ENCODE data around the gene CCT4.

The CCT4 gene

DNA sequence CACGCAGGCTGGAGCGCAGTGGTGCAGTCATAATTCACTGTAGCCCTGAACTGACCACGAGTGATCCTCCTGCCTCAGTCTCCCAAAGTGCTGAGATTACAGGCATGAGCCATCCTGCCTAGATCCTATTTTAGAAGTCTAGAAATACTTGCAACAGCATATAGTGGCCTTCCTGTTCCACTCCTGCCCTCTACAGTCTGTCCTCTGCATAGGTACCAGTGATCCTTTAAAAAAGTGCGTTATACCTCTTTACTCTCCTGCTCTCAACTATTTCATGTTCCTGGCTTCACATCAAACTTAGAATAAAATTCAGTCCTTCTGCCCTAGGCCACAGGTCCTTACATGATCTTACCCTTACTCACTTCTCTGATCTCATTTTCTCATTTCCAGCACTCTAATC lies 23.1 kb upstream of the CCT4 start:
- no peaks in the 10 kb centered on the region for H3K9me3 ChIP-seq (ENCODE audit: severe bottlenecking)
- H3K4me3 ChIP-seq (ENCODE audit: severe bottlenecking): no peak overlapping the region
- TF ChIP-seq, protein P1, sequence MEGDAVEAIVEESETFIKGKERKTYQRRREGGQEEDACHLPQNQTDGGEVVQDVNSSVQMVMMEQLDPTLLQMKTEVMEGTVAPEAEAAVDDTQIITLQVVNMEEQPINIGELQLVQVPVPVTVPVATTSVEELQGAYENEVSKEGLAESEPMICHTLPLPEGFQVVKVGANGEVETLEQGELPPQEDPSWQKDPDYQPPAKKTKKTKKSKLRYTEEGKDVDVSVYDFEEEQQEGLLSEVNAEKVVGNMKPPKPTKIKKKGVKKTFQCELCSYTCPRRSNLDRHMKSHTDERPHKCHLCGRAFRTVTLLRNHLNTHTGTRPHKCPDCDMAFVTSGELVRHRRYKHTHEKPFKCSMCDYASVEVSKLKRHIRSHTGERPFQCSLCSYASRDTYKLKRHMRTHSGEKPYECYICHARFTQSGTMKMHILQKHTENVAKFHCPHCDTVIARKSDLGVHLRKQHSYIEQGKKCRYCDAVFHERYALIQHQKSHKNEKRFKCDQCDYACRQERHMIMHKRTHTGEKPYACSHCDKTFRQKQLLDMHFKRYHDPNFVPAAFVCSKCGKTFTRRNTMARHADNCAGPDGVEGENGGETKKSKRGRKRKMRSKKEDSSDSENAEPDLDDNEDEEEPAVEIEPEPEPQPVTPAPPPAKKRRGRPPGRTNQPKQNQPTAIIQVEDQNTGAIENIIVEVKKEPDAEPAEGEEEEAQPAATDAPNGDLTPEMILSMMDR (IDR thresholded peaks at IDR 0.05; ENCODE audit: poor library complexity, severe bottlenecking): no peak
- no peak overlapping the region for H3K27ac ChIP-seq (ENCODE audit: poor library complexity, severe bottlenecking)
- no peaks in the 10 kb centered on the region for H3K36me3 ChIP-seq (ENCODE audit: low read depth)
- H3K27me3 ChIP-seq (ENCODE audit: insufficient read depth, poor library complexity, severe bottlenecking): no peaks in the 10 kb centered on the region
- DNase-seq (ENCODE audit: low spot score): no peak
- H3K4me1 ChIP-seq (ENCODE audit: insufficient read depth, poor library complexity, severe bottlenecking): no peaks in the 10 kb centered on the region
- ATAC-seq (ENCODE audit: low read depth): no peak

DNA sequence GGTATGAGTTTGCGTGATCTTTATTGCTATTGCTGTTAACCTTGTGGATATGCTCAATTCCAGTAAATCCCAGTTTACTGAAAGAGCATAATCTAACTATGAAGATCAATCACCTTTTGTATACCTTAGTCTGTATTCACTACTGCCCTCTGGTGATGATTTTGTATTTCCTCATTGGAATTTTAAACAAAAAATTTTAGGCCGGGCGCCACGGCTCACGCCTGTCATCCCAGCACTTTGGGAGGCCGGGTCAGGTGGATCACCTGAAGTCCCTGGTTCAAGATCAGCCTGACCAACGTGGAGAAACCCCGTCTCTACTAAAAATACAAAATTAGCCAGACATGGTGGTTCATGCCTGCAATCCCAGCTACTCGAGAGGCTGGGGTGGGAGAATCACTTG lies 22.1 kb upstream of the CCT4 start:
- TF ChIP-seq, protein P1 (IDR thresholded peaks at IDR 0.05; ENCODE audit: poor library complexity, severe bottlenecking): peak; percentile 35
- Histone ChIP-seq H3K27ac (ENCODE audit: poor library complexity, severe bottlenecking) (no peak overlapping the region), H3K4me3 (ENCODE audit: severe bottlenecking) (no peak overlapping the region), H3K27me3 (ENCODE audit: insufficient read depth, poor library complexity, severe bottlenecking) (no peaks in the 10 kb centered on the region), H3K9me3 (ENCODE audit: severe bottlenecking) (no peaks in the 10 kb centered on the region), H3K4me1 (ENCODE audit: insufficient read depth, poor library complexity, severe bottlenecking) (no peaks in the 10 kb centered on the region), H3K36me3 (ENCODE audit: low read depth) (no peaks in the 10 kb centered on the region)
- ATAC-seq (ENCODE audit: low read depth): no peak
- DNase-seq (ENCODE audit: low spot score): no peak

- DNase-seq (ENCODE audit: low spot score): no peak
- no peaks in the 10 kb centered on the region for H3K36me3 ChIP-seq (ENCODE audit: low read depth)
- no peak for ATAC-seq (ENCODE audit: low read depth)
- no peak overlapping the region for H3K27ac ChIP-seq (ENCODE audit: poor library complexity, severe bottlenecking)
- H3K4me1 ChIP-seq (ENCODE audit: insufficient read depth, poor library complexity, severe bottlenecking): no peaks in the 10 kb centered on the region
- TF ChIP-seq, protein P1 (IDR thresholded peaks at IDR 0.05; ENCODE audit: poor library complexity, severe bottlenecking): no peak
- no peaks in the 10 kb centered on the region for H3K27me3 ChIP-seq (ENCODE audit: insufficient read depth, poor library complexity, severe bottlenecking)
- H3K4me3 ChIP-seq (ENCODE audit: severe bottlenecking): no peak overlapping the region
- H3K9me3 ChIP-seq (ENCODE audit: severe bottlenecking): no peaks in the 10 kb centered on the region
Measured at GRCh38 chr2:61909116-61909515, 20.7 kb upstream of the CCT4 start.

- DNase-seq (ENCODE audit: low spot score): no peak
- TF ChIP-seq, protein P1 (IDR thresholded peaks at IDR 0.05; ENCODE audit: poor library complexity, severe bottlenecking): no peak
- peak; percentile 11; the same call in 2 of the 3 replicates for ATAC-seq (ENCODE audit: low read depth)
Measured at GRCh38 chr2:61906186-61906470, 17.7 kb upstream of the CCT4 start.

DNA sequence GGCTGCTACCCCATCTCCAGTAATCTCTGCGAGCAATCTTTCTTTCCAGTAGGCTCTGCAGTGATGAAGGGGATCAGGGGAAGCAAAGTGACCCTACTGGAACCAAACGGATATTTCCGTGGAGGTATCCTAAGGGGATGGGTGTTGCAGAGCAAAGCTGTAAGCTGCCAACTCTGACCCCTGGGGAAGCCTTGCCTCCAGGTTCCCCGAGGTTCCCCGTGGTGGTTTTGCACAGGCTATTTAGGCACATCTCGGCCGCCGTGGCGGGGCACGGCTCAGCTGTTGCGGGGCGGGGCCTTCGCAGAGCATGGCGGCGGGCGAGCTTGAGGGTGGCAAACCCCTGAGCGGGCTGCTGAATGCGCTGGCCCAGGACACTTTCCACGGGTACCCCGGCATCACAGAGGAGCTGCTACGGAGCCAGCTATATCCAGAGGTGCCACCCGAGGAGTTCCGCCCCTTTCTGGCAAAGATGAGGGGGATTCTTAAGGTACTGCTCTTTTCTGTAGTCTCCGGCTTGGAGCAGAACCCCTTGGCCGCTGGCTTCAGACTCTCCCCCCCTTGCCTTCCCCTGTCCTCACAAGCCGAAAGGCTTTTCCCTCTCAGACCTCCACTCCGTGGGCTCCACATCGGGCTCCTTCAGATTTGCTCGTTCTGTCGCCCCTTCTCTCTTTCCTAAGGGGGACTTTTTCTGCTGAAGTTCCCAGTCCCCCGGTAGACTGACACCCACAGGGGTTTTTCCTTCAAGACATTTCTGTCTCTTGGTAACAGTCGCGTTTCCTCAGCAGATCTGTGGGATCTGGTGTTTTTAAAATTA lies 17.1 kb upstream of the CCT4 start, which contains the start of gene COMMD1:
TSS of gene COMMD1 (plus strand) at position 303 of the 814 bp plus-strand sequence. CDS start at position 308, 5 bp downstream.
- no peaks in the 10 kb centered on the region for H3K4me1 ChIP-seq (ENCODE audit: insufficient read depth, poor library complexity, severe bottlenecking)
- ATAC-seq (ENCODE audit: low read depth): peak; percentile 98

More at GRCh38 chr2:61906186-61906470, 17.7 kb upstream of the CCT4 start:
- no peaks in the 10 kb centered on the region for H3K36me3 ChIP-seq (ENCODE audit: low read depth)
- peak overlapping the region; percentile 98 for H3K4me3 ChIP-seq (ENCODE audit: severe bottlenecking)
- H3K27ac ChIP-seq (ENCODE audit: poor library complexity, severe bottlenecking): no peak overlapping the region
- no peaks in the 10 kb centered on the region for H3K4me1 ChIP-seq (ENCODE audit: insufficient read depth, poor library complexity, severe bottlenecking)
- H3K27me3 ChIP-seq (ENCODE audit: insufficient read depth, poor library complexity, severe bottlenecking): no peaks in the 10 kb centered on the region
- H3K9me3 ChIP-seq (ENCODE audit: severe bottlenecking): no peaks in the 10 kb centered on the region

More for the DNA sequence above, 17.1 kb upstream of the CCT4 start, which contains the start of gene COMMD1:
- Histone ChIP-seq H3K27ac (ENCODE audit: poor library complexity, severe bottlenecking) (no peak within 1 kb of the TSS), H3K9me3 (ENCODE audit: severe bottlenecking) (no peaks in the 10 kb centered on the region), H3K4me3 (ENCODE audit: severe bottlenecking) (peak within 1 kb of the TSS; percentile 98), H3K27me3 (ENCODE audit: insufficient read depth, poor library complexity, severe bottlenecking) (no peaks in the 10 kb centered on the region), H3K36me3 (ENCODE audit: low read depth) (no peaks in the 10 kb centered on the region)
- TF ChIP-seq, protein P1 (IDR thresholded peaks at IDR 0.05; ENCODE audit: poor library complexity, severe bottlenecking): no peak
- DNase-seq (ENCODE audit: low spot score): peak; percentile 69
